Smooth muscle cell (in vitro differentiated cells): ENCODE results near the gene PLCB1. TPM values are rescaled to one million over a fixed set of nuclear protein-coding genes. Genes with fewer than 3 reads are reported as not detected.

Experiments used
- DNase-seq: peaks from one replicate; lab custom pipeline; 2025; ENCODE audit not compliant: unreplicated experiment; lab: John Stamatoyannopoulos, UW
- H2AFZ ChIP-seq: fragments of 200-600 bp; sonication (generic); 2 replicates; pipeline ENCODE4 v1.6.0; 2016; ENCODE audit warnings: antibody characterized with exemption, low read depth, mild to moderate bottlenecking
- H3F3A ChIP-seq: fragments of 200-600 bp; sonication (generic); 2 replicates; pipeline ENCODE4 v1.6.0; 2017; ENCODE audit warnings: antibody characterized with exemption, low read depth
- H3K27ac ChIP-seq: fragments of 200-600 bp; sonication (generic); 2 replicates; pipeline ENCODE4 v1.5.1; 2016; ENCODE audit warnings: low read depth, mild to moderate bottlenecking
- H3K27me3 ChIP-seq: fragments of 200-600 bp; sonication (generic); 2 replicates; pipeline ENCODE4 v1.6.1; 2016; ENCODE audit warnings: low read depth, mild to moderate bottlenecking
- H3K36me3 ChIP-seq: fragments of 200-600 bp; sonication (generic); 2 replicates; pipeline ENCODE4 v1.5.1; 2016; ENCODE audit warnings: low read depth
- H3K4me1 ChIP-seq: fragments of 200-600 bp; sonication (generic); 2 replicates; pipeline ENCODE4 v1.5.1; 2016; ENCODE audit warnings: low read depth
- H3K4me2 ChIP-seq: fragments of 200-600 bp; sonication (generic); 2 replicates; pipeline ENCODE4 v1.6.0; 2016; ENCODE audit warnings: mild to moderate bottlenecking
- H3K4me3 ChIP-seq: fragments of 200-600 bp; sonication (generic); 2 replicates; pipeline ENCODE4 v1.5.1; 2016; ENCODE audit warnings: mild to moderate bottlenecking
- H3K79me2 ChIP-seq: fragments of 200-600 bp; sonication (generic); 2 replicates; pipeline ENCODE4 v1.6.0; 2016; ENCODE audit warnings: low read depth, mild to moderate bottlenecking
- H3K9ac ChIP-seq: fragments of 200-600 bp; sonication (generic); 2 replicates; pipeline ENCODE4 v1.6.0; 2016; ENCODE audit warnings: low read depth
- H3K9me3 ChIP-seq: fragments of 200-600 bp; sonication (generic); replicated peaks from 2 replicates; pipeline ENCODE4 v1.5.1; 2016; ENCODE audit warnings: low read depth
- H4K20me1 ChIP-seq: fragments of 200-600 bp; sonication (generic); 2 replicates; pipeline ENCODE4 v1.6.0; 2016; ENCODE audit warnings: low read depth
- WGBS: methylation state at CpG from one replicate; pipeline ENCODE4 v1.1.7; 2016; ENCODE audit warnings: low lambda C conversion rate; 5-methylcytosine and 5-hydroxymethylcytosine counted together
- polyA plus RNA-seq: library from polyadenylated mRNA; unstranded; fragments of >200 nt; fragmentation: Nextera tagmentation; extraction: Ambion mirVana; gene quantifications from 2 replicates; pipeline ENCODE4 v1.2.1, GENCODE V29; 2016
- total RNA-seq: library from RNA; depleted of rRNA; stranded (reverse); fragments of >200 nt; gene quantifications from 2 replicates; pipeline ENCODE4 v1.2.3, GENCODE V29; 2014
- TF ChIP-seq, protein P1 (sequence below): fragments of 200-600 bp; sonication (generic); IDR thresholded peaks from 2 replicates; pipeline ENCODE4 v1.5.1; 2017; ENCODE audit warnings: borderline replicate concordance, mild to moderate bottlenecking, antibody characterized with exemption; ENCODE audit not compliant: insufficient read depth, poor library complexity, severe bottlenecking

The PLCB1 gene
- total and polyA plus RNA-seq, 2 experiments from 2014 or later, result 4.7 to 25.3 TPM

DNA sequence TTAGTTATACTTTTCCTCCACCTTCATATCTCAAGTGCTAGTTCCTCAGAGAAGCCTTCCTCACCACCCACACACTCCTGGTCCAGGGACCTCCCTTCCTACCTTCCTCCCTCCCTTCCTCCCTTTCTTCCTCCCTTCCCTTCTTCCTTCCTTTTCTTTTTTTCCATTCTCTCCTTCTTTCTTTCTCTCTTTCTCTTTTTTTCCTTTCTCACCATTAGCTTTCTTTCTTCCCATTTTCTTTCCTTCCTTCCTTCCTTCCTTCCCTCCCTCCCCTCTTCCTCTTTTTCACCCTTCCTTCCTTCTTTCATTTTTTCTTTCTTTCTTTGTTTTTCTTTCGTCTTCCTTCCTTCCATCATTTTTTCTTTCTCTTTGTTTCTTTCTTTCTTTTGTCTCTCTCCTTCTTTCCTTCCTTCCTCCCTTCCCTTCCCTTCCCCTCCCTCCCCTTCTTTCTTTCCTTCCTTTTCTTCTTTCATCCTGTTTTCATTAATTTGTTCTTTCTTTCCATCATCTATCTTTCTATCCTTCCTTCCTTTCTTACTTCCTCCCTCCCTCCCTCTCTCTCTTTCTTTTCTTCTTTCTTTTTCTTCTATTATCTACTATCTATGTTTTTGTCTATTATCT is 416.0 kb downstream of the PLCB1 start:
- no peaks in the 10 kb centered on the region for H3K79me2 ChIP-seq
- H3K4me3 ChIP-seq, result no peak overlapping the region
- H4K20me1 ChIP-seq, result no peaks in the 10 kb centered on the region
- no peak for DNase-seq
- no peak overlapping the region for H3K4me2 ChIP-seq
- H3K36me3 ChIP-seq, result no peaks in the 10 kb centered on the region
- no peaks in the 10 kb centered on the region for H3F3A ChIP-seq
- 69% methylated on average over 1 of the region's 1 CpG for WGBS
- no peaks in the 10 kb centered on the region for H3K9me3 ChIP-seq
- no peaks in the 10 kb centered on the region for H3K27me3 ChIP-seq
- H3K9ac ChIP-seq, result no peak overlapping the region
- H3K27ac ChIP-seq, result no peak overlapping the region
- H3K4me1 ChIP-seq, result no peaks in the 10 kb centered on the region
- TF ChIP-seq, protein P1, sequence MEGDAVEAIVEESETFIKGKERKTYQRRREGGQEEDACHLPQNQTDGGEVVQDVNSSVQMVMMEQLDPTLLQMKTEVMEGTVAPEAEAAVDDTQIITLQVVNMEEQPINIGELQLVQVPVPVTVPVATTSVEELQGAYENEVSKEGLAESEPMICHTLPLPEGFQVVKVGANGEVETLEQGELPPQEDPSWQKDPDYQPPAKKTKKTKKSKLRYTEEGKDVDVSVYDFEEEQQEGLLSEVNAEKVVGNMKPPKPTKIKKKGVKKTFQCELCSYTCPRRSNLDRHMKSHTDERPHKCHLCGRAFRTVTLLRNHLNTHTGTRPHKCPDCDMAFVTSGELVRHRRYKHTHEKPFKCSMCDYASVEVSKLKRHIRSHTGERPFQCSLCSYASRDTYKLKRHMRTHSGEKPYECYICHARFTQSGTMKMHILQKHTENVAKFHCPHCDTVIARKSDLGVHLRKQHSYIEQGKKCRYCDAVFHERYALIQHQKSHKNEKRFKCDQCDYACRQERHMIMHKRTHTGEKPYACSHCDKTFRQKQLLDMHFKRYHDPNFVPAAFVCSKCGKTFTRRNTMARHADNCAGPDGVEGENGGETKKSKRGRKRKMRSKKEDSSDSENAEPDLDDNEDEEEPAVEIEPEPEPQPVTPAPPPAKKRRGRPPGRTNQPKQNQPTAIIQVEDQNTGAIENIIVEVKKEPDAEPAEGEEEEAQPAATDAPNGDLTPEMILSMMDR, result no peak
- no peak overlapping the region for H2AFZ ChIP-seq

DNA sequence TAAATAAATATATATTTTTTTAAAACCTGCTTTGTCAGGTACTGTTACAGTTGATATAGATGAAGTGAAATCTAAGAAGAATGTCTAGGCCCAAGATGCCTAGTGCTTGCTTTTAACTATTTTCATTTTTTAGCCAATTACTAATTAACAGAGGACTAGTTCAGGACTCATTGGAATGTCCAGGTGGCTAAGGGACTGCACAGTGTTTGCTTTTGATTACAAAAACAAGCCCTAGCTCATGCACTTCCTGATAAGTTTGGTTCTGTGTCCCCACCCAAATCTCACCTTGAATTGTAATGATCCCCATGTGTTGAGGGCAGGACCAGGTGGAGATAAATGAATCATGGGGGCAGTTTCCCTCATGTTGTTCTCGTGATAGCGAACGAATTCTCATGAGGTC is 417.1 kb downstream of the PLCB1 start:
- Histone ChIP-seq H3K79me2 (no peaks in the 10 kb centered on the region), H3K9ac (no peak overlapping the region), H3K4me2 (no peak overlapping the region), H3K27me3 (no peaks in the 10 kb centered on the region), H3K27ac (no peak overlapping the region), H3F3A (no peaks in the 10 kb centered on the region), H3K4me1 (no peaks in the 10 kb centered on the region), H4K20me1 (no peaks in the 10 kb centered on the region), H3K4me3 (no peak overlapping the region), H3K9me3 (no peaks in the 10 kb centered on the region), H3K36me3 (no peaks in the 10 kb centered on the region), H2AFZ (no peak overlapping the region)
- no peak for DNase-seq
- WGBS, result 90% methylated on average over 3 of the region's 3 CpGs
- TF ChIP-seq, protein P1, result no peak

DNA sequence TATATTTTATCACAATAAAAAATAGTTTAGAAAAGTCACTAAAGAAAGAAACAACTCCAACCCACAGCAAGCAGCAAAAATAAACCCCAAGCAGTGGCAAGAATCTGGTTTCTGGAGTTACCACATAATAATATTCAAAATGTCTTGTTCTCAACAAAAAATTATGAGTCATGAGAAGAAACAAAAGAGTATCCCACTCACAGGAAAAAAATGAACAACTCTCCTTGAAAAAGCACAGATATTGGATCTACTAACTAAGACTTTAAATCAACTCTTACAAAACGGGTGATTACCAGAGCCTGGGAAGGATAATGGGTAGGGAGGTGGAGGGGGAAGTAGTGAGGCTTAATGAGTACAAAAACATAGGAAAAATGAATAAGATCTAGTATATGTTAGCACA is 425.6 kb downstream of the PLCB1 start:
- H4K20me1 ChIP-seq, result no peaks in the 10 kb centered on the region
- H3K4me3 ChIP-seq, result no peak overlapping the region
- H3K4me2 ChIP-seq, result no peak overlapping the region
- H3K79me2 ChIP-seq, result no peaks in the 10 kb centered on the region
- 80% methylated on average over 1 of the region's 1 CpG for WGBS
- H3K4me1 ChIP-seq, result no peaks in the 10 kb centered on the region
- DNase-seq, result no peak
- no peak overlapping the region for H2AFZ ChIP-seq
- no peak overlapping the region for H3K27ac ChIP-seq
- H3F3A ChIP-seq, result no peaks in the 10 kb centered on the region
- no peaks in the 10 kb centered on the region for H3K36me3 ChIP-seq
- no peaks in the 10 kb centered on the region for H3K27me3 ChIP-seq
- TF ChIP-seq, protein P1, result no peak
- H3K9me3 ChIP-seq, result peaks cover 5% of the 10 kb centered on the region
- H3K9ac ChIP-seq, result no peak overlapping the region

DNA sequence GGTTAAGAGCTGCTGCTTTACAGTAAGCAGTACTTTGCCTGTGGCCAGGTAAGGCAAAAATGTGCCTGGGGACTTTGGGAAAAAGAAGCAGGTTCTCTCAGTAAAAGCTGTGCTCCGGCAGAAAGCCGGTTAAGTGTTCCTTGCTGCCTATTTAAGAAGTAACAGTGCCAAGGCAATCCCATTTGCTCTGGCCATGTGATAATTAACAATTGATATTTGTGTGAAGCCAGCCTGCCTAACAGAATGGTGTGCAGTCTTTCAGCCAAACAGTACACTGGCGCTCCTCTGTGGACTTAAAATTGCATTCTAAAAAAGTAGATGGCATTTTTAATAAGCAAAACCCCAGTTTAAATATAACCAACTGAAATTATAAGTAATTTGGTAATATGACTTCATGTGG is 430.3 kb downstream of the PLCB1 start:
- no peak overlapping the region for H3K4me3 ChIP-seq
- H4K20me1 ChIP-seq, result no peaks in the 10 kb centered on the region
- no peak overlapping the region for H3K9ac ChIP-seq
- TF ChIP-seq, protein P1, result no peak
- 95% methylated on average over 3 of the region's 3 CpGs for WGBS
- peaks cover 5% of the 10 kb centered on the region for H3K9me3 ChIP-seq
- no peaks in the 10 kb centered on the region for H3K4me1 ChIP-seq
- H3K27ac ChIP-seq, result no peak overlapping the region
- no peak overlapping the region for H3K4me2 ChIP-seq
- no peaks in the 10 kb centered on the region for H3K36me3 ChIP-seq
- no peaks in the 10 kb centered on the region for H3K79me2 ChIP-seq
- no peaks in the 10 kb centered on the region for H3K27me3 ChIP-seq
- H2AFZ ChIP-seq, result no peak overlapping the region
- no peak for DNase-seq
- no peaks in the 10 kb centered on the region for H3F3A ChIP-seq
